DOHH2 (cell line): ENCODE measurements around the gene TEPSIN.

Experiments used
- H3F3A ChIP-seq: fragments of 200-600 bp; sonication (generic), shearing (Covaris generic); 2 replicates; pipeline ENCODE4 v1.6.0; 2016; ENCODE audit warnings: antibody characterized with exemption, mild to moderate bottlenecking; ENCODE audit not compliant: control insufficient read depth, insufficient read depth
- H3K27ac ChIP-seq: fragments of 200-600 bp; sonication (generic); 2 replicates; pipeline ENCODE4 v1.5.1; 2014; ENCODE audit warnings: low read depth, mild to moderate bottlenecking, low read length, moderate library complexity
- H3K27me3 ChIP-seq: fragments of 200-600 bp; sonication (generic); 2 replicates; pipeline ENCODE4 v1.6.1; 2014; ENCODE audit warnings: mild to moderate bottlenecking, low read length, mixed read lengths; ENCODE audit not compliant: control insufficient read depth
- H3K36me3 ChIP-seq: fragments of 200-600 bp; sonication (generic); 2 replicates; pipeline ENCODE4 v1.6.1; 2014; ENCODE audit warnings: mild to moderate bottlenecking, low read length, moderate library complexity, mixed read lengths; ENCODE audit not compliant: control insufficient read depth
- H3K4me1 ChIP-seq: fragments of 200-600 bp; sonication (generic); 2 replicates; pipeline ENCODE4 v1.6.1; 2014; ENCODE audit warnings: mild to moderate bottlenecking, low read length, mixed read lengths; ENCODE audit not compliant: control insufficient read depth
- H3K4me2 ChIP-seq: fragments of 200-600 bp; sonication (generic); 2 replicates; pipeline ENCODE4 v1.6.0; 2014; ENCODE audit warnings: mild to moderate bottlenecking, low read length, moderate library complexity
- H3K4me3 ChIP-seq: fragments of 200-600 bp; sonication (generic); 2 replicates; pipeline ENCODE4 v1.5.1; 2014; ENCODE audit warnings: mild to moderate bottlenecking, low read length, mixed read lengths
- H3K79me2 ChIP-seq: fragments of 200-600 bp; sonication (generic); 2 replicates; pipeline ENCODE4 v1.6.1; 2014; ENCODE audit warnings: mild to moderate bottlenecking, low read length, mixed read lengths; ENCODE audit not compliant: control insufficient read depth
- H3K9me2 ChIP-seq: fragments of 200-600 bp; sonication (generic); replicated peaks from 2 replicates; pipeline ENCODE4 v1.6.1; 2014; ENCODE audit warnings: mild to moderate bottlenecking, low read length, mixed read lengths; ENCODE audit not compliant: control insufficient read depth
- H3K9me3 ChIP-seq: fragments of 200-600 bp; sonication (generic); 2 replicates; pipeline ENCODE4 v1.6.1; 2014; ENCODE audit warnings: antibody characterized with exemption, low read length, mixed read lengths; ENCODE audit not compliant: control insufficient read depth, insufficient read depth
- H4K20me1 ChIP-seq: fragments of 200-600 bp; sonication (generic); 2 replicates; pipeline ENCODE4 v1.6.0; 2014; ENCODE audit warnings: low read depth, mild to moderate bottlenecking, antibody characterized with exemption, low read length, moderate library complexity; ENCODE audit not compliant: control insufficient read depth, insufficient read depth
- CTCF ChIP-seq: fragments of 200-600 bp; sonication (generic); IDR thresholded peaks from one replicate; pipeline ENCODE4 v1.5.1; 2014; ENCODE audit warnings: antibody characterized with exemption, mild to moderate bottlenecking, low read depth, low read length; ENCODE audit not compliant: poor library complexity, severe bottlenecking
- EZH2phosphoT487 ChIP-seq: fragments of 200-600 bp; sonication (generic); IDR thresholded peaks from 2 replicates; pipeline ENCODE4 v1.6.1; 2017; ENCODE audit warnings: borderline replicate concordance, mild to moderate bottlenecking, antibody characterized with exemption, low read length, moderate library complexity, mixed read lengths

Gene TEPSIN

DNA sequence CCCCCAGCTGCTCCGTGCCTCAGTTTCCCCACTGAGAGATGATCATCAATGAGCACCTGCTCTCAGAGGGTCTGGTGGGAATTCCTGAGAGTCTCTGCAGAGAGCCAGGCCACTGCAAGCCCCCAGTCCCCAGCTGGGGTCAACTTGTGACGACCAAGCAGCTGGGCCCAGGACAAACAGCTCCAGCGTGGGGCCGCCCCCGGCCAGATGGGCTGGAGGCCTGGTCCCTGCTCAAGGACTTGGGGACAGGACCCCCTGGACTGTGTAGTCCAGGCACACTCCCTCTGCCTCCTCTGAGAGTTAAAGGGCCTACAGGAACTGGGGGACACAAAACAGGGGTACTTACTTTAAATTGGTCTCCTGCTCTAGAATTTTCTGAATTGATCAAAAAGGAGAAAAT, 56.3 kb downstream of the TEPSIN start:
- Histone ChIP-seq H3K36me3 (no peaks in the 10 kb centered on the region), H3K79me2 (no peaks in the 10 kb centered on the region), H3K9me2 (no peaks in the 10 kb centered on the region), H3K4me2 (no peak overlapping the region), H3K27me3 (no peaks in the 10 kb centered on the region), H3K4me3 (no peak overlapping the region), H4K20me1 (no peaks in the 10 kb centered on the region), H3K9me3 (no peaks in the 10 kb centered on the region), H3F3A (no peaks in the 10 kb centered on the region), H3K27ac (no peak overlapping the region), H3K4me1 (no peaks in the 10 kb centered on the region)
- TF ChIP-seq CTCF (no peak), EZH2phosphoT487 (no peak)

- Histone ChIP-seq H3K9me3 (no peaks in the 10 kb centered on the region), H3K4me3 (no peak overlapping the region), H3K27me3 (no peaks in the 10 kb centered on the region), H3K27ac (no peak overlapping the region), H3K4me1 (no peaks in the 10 kb centered on the region), H3K36me3 (no peaks in the 10 kb centered on the region), H4K20me1 (no peaks in the 10 kb centered on the region), H3K9me2 (no peaks in the 10 kb centered on the region), H3K4me2 (no peak overlapping the region), H3F3A (no peaks in the 10 kb centered on the region), H3K79me2 (no peaks in the 10 kb centered on the region)
- TF ChIP-seq EZH2phosphoT487: no peak
- no peak for TF ChIP-seq CTCF
Observed at GRCh38 chr17:81181811-81182185, 57.1 kb downstream of the TEPSIN start.

DNA sequence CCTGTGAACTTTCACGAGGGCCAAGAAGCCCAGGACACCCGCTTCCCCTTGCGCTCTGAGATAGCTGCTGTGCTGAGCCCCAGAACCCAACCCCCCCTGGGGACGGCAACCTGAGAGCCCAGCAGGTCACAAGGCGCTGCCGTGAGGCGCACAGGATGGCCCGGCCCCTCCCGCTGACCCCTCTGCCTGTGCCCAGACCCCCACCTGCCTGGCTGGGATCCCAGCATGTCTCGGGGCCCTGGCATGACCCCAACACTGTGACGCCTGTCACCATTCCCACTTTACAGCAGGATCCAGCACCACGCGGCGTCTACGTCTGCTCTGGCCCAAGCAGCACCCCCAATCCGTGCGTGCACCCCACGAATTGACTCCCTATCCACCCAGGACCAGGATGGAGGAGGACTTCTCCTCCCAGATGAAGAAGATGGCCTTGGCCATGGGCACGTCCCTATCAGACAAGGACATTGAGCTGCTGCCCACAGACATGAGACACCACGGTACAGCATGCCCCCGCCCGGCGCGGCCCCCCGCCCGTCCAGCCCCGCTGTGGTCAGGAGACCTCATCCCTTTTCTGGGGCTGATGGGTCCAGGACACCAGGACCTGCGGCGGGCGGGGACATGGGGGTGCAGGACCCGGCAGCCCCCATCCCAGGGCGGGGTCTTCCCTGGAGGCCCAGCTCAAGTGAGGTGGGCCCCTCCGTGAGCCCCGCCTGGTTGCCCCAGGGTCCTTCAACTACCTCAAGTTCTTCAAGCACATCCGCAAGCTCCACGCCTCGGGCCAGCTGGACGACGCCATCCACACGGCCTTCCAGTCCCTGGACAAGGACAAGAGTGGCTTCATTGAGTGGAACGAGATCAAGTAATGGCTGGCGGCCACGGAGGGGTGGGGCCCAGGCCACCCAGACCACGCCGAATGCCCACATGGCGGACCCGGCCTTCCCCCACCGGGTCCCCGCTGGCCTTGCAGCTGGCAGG, 57.7 kb downstream of the TEPSIN start:
- H3K9me3 ChIP-seq: no peaks in the 10 kb centered on the region
- H3K4me2 ChIP-seq: no peak overlapping the region
- H3F3A ChIP-seq: no peaks in the 10 kb centered on the region
- H3K79me2 ChIP-seq: no peaks in the 10 kb centered on the region
- no peaks in the 10 kb centered on the region for H3K27me3 ChIP-seq
- no peak overlapping the region for H3K4me3 ChIP-seq
- H3K9me2 ChIP-seq: no peaks in the 10 kb centered on the region
- H3K36me3 ChIP-seq: no peaks in the 10 kb centered on the region
- no peak overlapping the region for H3K27ac ChIP-seq
- no peak for TF ChIP-seq CTCF
- TF ChIP-seq EZH2phosphoT487: no peak
- H4K20me1 ChIP-seq: no peaks in the 10 kb centered on the region
- H3K4me1 ChIP-seq: no peaks in the 10 kb centered on the region
